ENCODE data around the gene MN1. TPM values are rescaled to one million over a fixed set of nuclear protein-coding genes. Genes with fewer than 3 reads are reported as not detected.
A peak's percentile ranks its signal among the peaks of the same experiment; 100 is the strongest.

The MN1 gene
- total RNA-seq, 1 donor = 6.2 TPM

- H3K4me3 ChIP-seq (ENCODE audit: insufficient read depth, low read length) = no peak overlapping the region
- H3K27ac ChIP-seq (ENCODE audit: low read depth, low read length) = no peak overlapping the region
- no peak for TF ChIP-seq CTCF (IDR thresholded peaks at IDR 0.05; ENCODE audit: extremely low read depth, low read depth, low read length)
- H3K36me3 ChIP-seq (ENCODE audit: insufficient read depth, low read length) = no peaks in the 10 kb centered on the region
- no peaks in the 10 kb centered on the region for H3K9me3 ChIP-seq (ENCODE audit: low read depth, low read length)
- no peak for DNase-seq (ENCODE audit: insufficient read length, low spot score, missing footprints)
- no peak overlapping the region for H2AFZ ChIP-seq (ENCODE audit: low read length)
- H3K4me2 ChIP-seq (ENCODE audit: insufficient read depth, low read length) = no peak overlapping the region
- H3K4me1 ChIP-seq (ENCODE audit: insufficient read depth, low read length) = peaks cover 9% of the 10 kb centered on the region
- no peaks in the 10 kb centered on the region for H3K27me3 ChIP-seq (ENCODE audit: insufficient read depth, low read length)
- no peaks in the 10 kb centered on the region for H3K79me2 ChIP-seq (ENCODE audit: insufficient read depth, low read length)
- no peaks in the 10 kb centered on the region for H4K20me1 ChIP-seq (ENCODE audit: insufficient read depth, low read length)
These were observed 37.6 kb upstream of the MN1 start for GRCh38 chr22:27839057-27839660.

GRCh38 chr22:27836181-27836580 is 34.6 kb upstream of the MN1 start:
- Histone ChIP-seq H4K20me1 (ENCODE audit: insufficient read depth, low read length) (no peaks in the 10 kb centered on the region), H2AFZ (ENCODE audit: low read length) (no peak overlapping the region), H3K4me2 (ENCODE audit: insufficient read depth, low read length) (peak overlapping the region; percentile 46), H3K79me2 (ENCODE audit: insufficient read depth, low read length) (no peaks in the 10 kb centered on the region), H3K36me3 (ENCODE audit: insufficient read depth, low read length) (no peaks in the 10 kb centered on the region), H3K4me3 (ENCODE audit: insufficient read depth, low read length) (no peak overlapping the region), H3K27ac (ENCODE audit: low read depth, low read length) (no peak overlapping the region), H3K27me3 (ENCODE audit: insufficient read depth, low read length) (no peaks in the 10 kb centered on the region), H3K9me3 (ENCODE audit: low read depth, low read length) (no peaks in the 10 kb centered on the region), H3K4me1 (ENCODE audit: insufficient read depth, low read length) (peaks cover 9% of the 10 kb centered on the region)
- DNase-seq (ENCODE audit: insufficient read length, low spot score, missing footprints) = no peak
- TF ChIP-seq CTCF (IDR thresholded peaks at IDR 0.05; ENCODE audit: extremely low read depth, low read depth, low read length) = no peak

- H3K4me3 ChIP-seq (ENCODE audit: insufficient read depth, low read length) = no peak overlapping the region
- no peaks in the 10 kb centered on the region for H3K36me3 ChIP-seq (ENCODE audit: insufficient read depth, low read length)
- H2AFZ ChIP-seq (ENCODE audit: low read length) = no peak overlapping the region
- H3K27ac ChIP-seq (ENCODE audit: low read depth, low read length) = no peak overlapping the region
- no peaks in the 10 kb centered on the region for H3K79me2 ChIP-seq (ENCODE audit: insufficient read depth, low read length)
- TF ChIP-seq CTCF (IDR thresholded peaks at IDR 0.05; ENCODE audit: extremely low read depth, low read depth, low read length) = no peak
- peaks cover 9% of the 10 kb centered on the region for H3K4me1 ChIP-seq (ENCODE audit: insufficient read depth, low read length)
- H3K27me3 ChIP-seq (ENCODE audit: insufficient read depth, low read length) = no peaks in the 10 kb centered on the region
- DNase-seq (ENCODE audit: insufficient read length, low spot score, missing footprints) = peak; percentile 66
- H3K9me3 ChIP-seq (ENCODE audit: low read depth, low read length) = no peaks in the 10 kb centered on the region
- no peaks in the 10 kb centered on the region for H4K20me1 ChIP-seq (ENCODE audit: insufficient read depth, low read length)
- peak overlapping the region; percentile 46 for H3K4me2 ChIP-seq (ENCODE audit: insufficient read depth, low read length)
These were observed 33.9 kb upstream of the MN1 start for GRCh38 chr22:27835446-27835845.

- no peak for TF ChIP-seq CTCF (IDR thresholded peaks at IDR 0.05; ENCODE audit: extremely low read depth, low read depth, low read length)
- no peaks in the 10 kb centered on the region for H3K79me2 ChIP-seq (ENCODE audit: insufficient read depth, low read length)
- no peak overlapping the region for H2AFZ ChIP-seq (ENCODE audit: low read length)
- H3K27me3 ChIP-seq (ENCODE audit: insufficient read depth, low read length) = no peaks in the 10 kb centered on the region
- H3K4me1 ChIP-seq (ENCODE audit: insufficient read depth, low read length) = peaks cover 9% of the 10 kb centered on the region
- no peaks in the 10 kb centered on the region for H4K20me1 ChIP-seq (ENCODE audit: insufficient read depth, low read length)
- no peaks in the 10 kb centered on the region for H3K36me3 ChIP-seq (ENCODE audit: insufficient read depth, low read length)
- no peaks in the 10 kb centered on the region for H3K9me3 ChIP-seq (ENCODE audit: low read depth, low read length)
- no peak overlapping the region for H3K27ac ChIP-seq (ENCODE audit: low read depth, low read length)
- H3K4me3 ChIP-seq (ENCODE audit: insufficient read depth, low read length) = no peak overlapping the region
- H3K4me2 ChIP-seq (ENCODE audit: insufficient read depth, low read length) = no peak overlapping the region
- DNase-seq (ENCODE audit: insufficient read length, low spot score, missing footprints) = no peak
These were observed 33.0 kb upstream of the MN1 start for GRCh38 chr22:27834364-27835185.

All from osteoblast (primary cell).